ENCODE measurements around the gene MICALL2. TPM values are rescaled to one million over a fixed set of nuclear protein-coding genes. Genes with fewer than 3 reads are reported as not detected.

The MICALL2 gene
- polyA plus RNA-seq, 1 of the 3 experiments (the other 2 are of a cell fraction): 38.8 TPM

- peaks cover 30% of the 10 kb centered on the region; the same call in 1 of the 2 replicates for H3K79me2 ChIP-seq (ENCODE audit: insufficient read depth)
- H4K20me1 ChIP-seq (ENCODE audit: insufficient read depth): peaks cover 44% of the 10 kb centered on the region
- 93% methylated on average over 9 of the region's 14 CpGs for WGBS (ENCODE audit: low lambda C conversion rate)
- no peak overlapping the region for H3K27ac ChIP-seq (ENCODE audit: low read depth in 2 of 2, low read length in 1 of 2)
- H3K9me3 ChIP-seq: no peaks in the 10 kb centered on the region
- peaks cover 0 to 6% of the 10 kb centered on the region in 2 experiments for H3K36me3 ChIP-seq (replicated peaks in 1 of 2; ENCODE audit: control insufficient read depth in 1 of 2, insufficient read depth in 2 of 2, low read length in 1 of 2)
- H3K4me1 ChIP-seq (ENCODE audit: control insufficient read depth in 1 of 2, insufficient read depth in 2 of 2, low read depth in 1 of 2, low read length in 1 of 2): no peaks in the 10 kb centered on the region; a peak in 1 of 4 replicates
- no peak overlapping the region for H3K4me2 ChIP-seq
- ChIA-PET CTCF (interaction anchor here (1.1 to 12.9 kb wide), 7 partner anchors 8 to 254 kb away, joined by 3 to 142 read pairs (median 4); no protein-coding TSS in a partner anchor), POLR2A (no interaction called here)
- DNase-seq: no peak
- no peaks in the 10 kb centered on the region for H3K9me2 ChIP-seq
- peak; percentile 27; the same call in 1 of the 2 replicates for TF ChIP-seq CTCF (IDR thresholded peaks at IDR 0.05)
- no peak for TF ChIP-seq ELF1 (IDR thresholded peaks at IDR 0.05)
- no peak overlapping the region for H3K4me3 ChIP-seq (ENCODE audit: low read depth in 2 of 2, low read length in 1 of 2)
- no peaks in the 10 kb centered on the region for H3F3A ChIP-seq (replicated peaks; ENCODE audit: insufficient read depth)
- H3K9ac ChIP-seq: no peak overlapping the region
- H3K27me3 ChIP-seq (ENCODE audit: insufficient read depth): no peaks in the 10 kb centered on the region
- H2AFZ ChIP-seq (ENCODE audit: low read depth): no peak overlapping the region
Measured at GRCh38 chr7:1448958-1449357, 10.3 kb downstream of the MICALL2 start.

- no peak overlapping the region for H3K4me3 ChIP-seq (ENCODE audit: low read depth in 2 of 2, low read length in 1 of 2)
- H3K9me3 ChIP-seq: no peaks in the 10 kb centered on the region
- ChIA-PET CTCF (interaction anchor here (0.5 to 12.9 kb wide), 6 partner anchors 15 to 222 kb away, joined by 3 to 142 read pairs (median 6); no protein-coding TSS in a partner anchor), POLR2A (no interaction called here)
- H3K4me1 ChIP-seq (ENCODE audit: control insufficient read depth in 1 of 2, insufficient read depth in 2 of 2, low read depth in 1 of 2, low read length in 1 of 2): peaks cover 0 to 1% of the 10 kb centered on the region in 2 experiments; a peak in 1 of 4 replicates
- no peak for DNase-seq
- peaks cover 32% of the 10 kb centered on the region for H4K20me1 ChIP-seq (ENCODE audit: insufficient read depth)
- no peak overlapping the region for H2AFZ ChIP-seq (ENCODE audit: low read depth)
- H3K27ac ChIP-seq (ENCODE audit: low read depth in 2 of 2, low read length in 1 of 2): no peak overlapping the region
- no peak overlapping the region for H3K9ac ChIP-seq
- no peaks in the 10 kb centered on the region for H3F3A ChIP-seq (replicated peaks; ENCODE audit: insufficient read depth)
- peaks cover 0 to 6% of the 10 kb centered on the region in 2 experiments for H3K36me3 ChIP-seq (replicated peaks in 1 of 2; ENCODE audit: control insufficient read depth in 1 of 2, insufficient read depth in 2 of 2, low read length in 1 of 2)
- no peaks in the 10 kb centered on the region for H3K27me3 ChIP-seq (ENCODE audit: insufficient read depth)
- H3K4me2 ChIP-seq: no peak overlapping the region
- H3K9me2 ChIP-seq: no peaks in the 10 kb centered on the region
- peaks cover 18% of the 10 kb centered on the region; the same call in 1 of the 2 replicates for H3K79me2 ChIP-seq (ENCODE audit: insufficient read depth)
- 82% methylated on average over 14 of the region's 15 CpGs for WGBS (ENCODE audit: low lambda C conversion rate)
- no peak for TF ChIP-seq RFX5 (IDR thresholded peaks at IDR 0.05; ENCODE audit: low read length)
- no peak for TF ChIP-seq IRF3 (IDR thresholded peaks at IDR 0.05; ENCODE audit: low read depth, low read length)
- TF ChIP-seq MEF2A (IDR thresholded peaks at IDR 0.05; ENCODE audit: borderline replicate concordance, low read depth): no peak
- no peak for TF ChIP-seq USF2 (IDR thresholded peaks at IDR 0.05; ENCODE audit: borderline replicate concordance, low read depth, low read length)
- TF ChIP-seq MAX (IDR thresholded peaks at IDR 0.05; ENCODE audit: low read depth): no peak
- TF ChIP-seq EZH2phosphoT487 (IDR thresholded peaks at IDR 0.05; ENCODE audit: borderline replicate concordance, low read depth): no peak
- TF ChIP-seq TAF1 (IDR thresholded peaks at IDR 0.05; ENCODE audit: borderline replicate concordance, low read depth, low read length): no peak
- no peak for TF ChIP-seq GATA2 (CRISPR knock-in tag; IDR thresholded peaks at IDR 0.05)
- TF ChIP-seq GABPA (IDR thresholded peaks at IDR 0.05; ENCODE audit: low read depth): no peak
- TF ChIP-seq JUND (IDR thresholded peaks at IDR 0.05): no peak
- TF ChIP-seq CTCF (IDR thresholded peaks at IDR 0.05): no peak
- TF ChIP-seq RCOR1 (IDR thresholded peaks at IDR 0.05; ENCODE audit: low read length): no peak
- TF ChIP-seq RXRA (IDR thresholded peaks at IDR 0.05; ENCODE audit: borderline replicate concordance, low read depth): no peak
- no peak for TF ChIP-seq SIN3A (IDR thresholded peaks at IDR 0.05; ENCODE audit: borderline replicate concordance, low read depth, low read length)
- TF ChIP-seq USF1 (IDR thresholded peaks at IDR 0.05; ENCODE audit: borderline replicate concordance, low read depth): no peak
Measured at GRCh38 chr7:1447551-1448244, 11.6 kb downstream of the MICALL2 start.

Measured in SK-N-SH (cell line).